HG03565 (cell line): ENCODE results near the gene SGCB.
"Not testable (repeated sequence)": the region's sequence is repeated elsewhere in the genome, so short reads cannot be mapped to it uniquely, and the experiment has no call there.

ENCODE experiments used
- ATAC-seq: cut with Tn5 transposase; IDR thresholded peaks from one replicate; pipeline ENCODE4 v1.9.1; 2021; ENCODE audit warnings: mild to moderate bottlenecking, moderate library complexity; ENCODE audit not compliant: unreplicated experiment

The SGCB gene

GRCh38 chr4:52038103-52038912, at the start of gene SGCB:
SGCB (minus strand) TSS chr4:52038299; CDS start chr4:52038259, 40 bp downstream.
- peak; percentile 72 for ATAC-seq

- not testable (repeated sequence) for ATAC-seq
Measured at GRCh38 chr4:52086425-52086824, 48.3 kb upstream of the SGCB start.

GRCh38 chr4:52081216-52081615, 43.1 kb upstream of the SGCB start:
- no peak for ATAC-seq

GRCh38 chr4:52079659-52080058, 41.6 kb upstream of the SGCB start:
- no peak for ATAC-seq

- ATAC-seq: no peak
Measured at GRCh38 chr4:52076731-52077130, 38.6 kb upstream of the SGCB start.

- ATAC-seq: no peak
Measured at GRCh38 chr4:52071791-52072546, 33.9 kb upstream of the SGCB start.

GRCh38 chr4:52069571-52069970, 31.5 kb upstream of the SGCB start:
- ATAC-seq: no peak

GRCh38 chr4:52059372-52059771, 21.3 kb upstream of the SGCB start:
- ATAC-seq: no peak

GRCh38 chr4:52058275-52058674, 20.2 kb upstream of the SGCB start:
- ATAC-seq: no peak

- ATAC-seq: no peak
Measured at GRCh38 chr4:52057196-52057595, 19.1 kb upstream of the SGCB start.

- no peak for ATAC-seq
Measured at GRCh38 chr4:52054254-52054653, 16.2 kb upstream of the SGCB start.

GRCh38 chr4:52052475-52052780, 14.3 kb upstream of the SGCB start:
- peak; percentile 60 for ATAC-seq

GRCh38 chr4:52051615-52052474, 13.7 kb upstream of the SGCB start:
- ATAC-seq: peak; percentile 60

- ATAC-seq: no peak
Measured at GRCh38 chr4:52051213-52051614, 13.1 kb upstream of the SGCB start, which contains the start of gene SPATA18. SPATA18 (plus strand) TSS chr4:52051304; CDS start chr4:52051705, 401 bp downstream.

GRCh38 chr4:52049266-52049665, 11.2 kb upstream of the SGCB start:
- ATAC-seq: no peak

- ATAC-seq: no peak
Measured at GRCh38 chr4:52045028-52045427, 6.9 kb upstream of the SGCB start.

- peak; percentile 35 for ATAC-seq
Measured at GRCh38 chr4:52037689-52038102, 403 bp downstream of the SGCB start.

GRCh38 chr4:52036886-52037530, 1.1 kb downstream of the SGCB start:
- ATAC-seq: no peak

GRCh38 chr4:52035190-52035589, 2.9 kb downstream of the SGCB start:
- ATAC-seq: no peak

GRCh38 chr4:52032005-52032404, 6.1 kb downstream of the SGCB start:
- ATAC-seq: no peak

GRCh38 chr4:52028970-52029369, 9.1 kb downstream of the SGCB start:
- ATAC-seq: no peak
